Measurements from ENCODE around the gene ESPL1. TPM values are rescaled to one million over a fixed set of nuclear protein-coding genes. Genes with fewer than 3 reads are reported as not detected.

Gene ESPL1
- total RNA-seq, 1 experiment from 2014 or later = 22.1 TPM

DNA sequence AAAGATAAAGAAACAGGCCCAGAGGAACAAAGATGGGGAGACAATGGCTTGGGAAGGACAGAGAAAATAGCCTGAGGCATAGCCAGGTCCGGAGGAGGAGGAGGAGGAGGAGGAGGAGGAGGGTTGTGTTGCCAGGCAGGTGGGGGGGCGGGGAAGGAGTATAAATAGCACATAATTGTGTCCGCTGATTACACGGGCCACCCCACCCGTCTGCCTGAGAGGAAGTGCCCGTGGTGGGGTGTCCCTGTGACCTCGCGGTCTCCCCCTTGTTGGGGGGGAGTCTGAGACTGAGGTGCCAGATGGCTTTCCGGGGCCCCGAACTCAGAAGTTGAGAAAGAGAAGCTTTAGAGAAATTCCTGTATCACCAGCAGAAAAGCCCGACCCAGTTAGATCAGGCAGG lies 69.9 kb downstream of the ESPL1 start:
- DNase-seq = no peak
- H3K36me3 ChIP-seq = no peaks in the 10 kb centered on the region
- H3K9me3 ChIP-seq = no peaks in the 10 kb centered on the region
- no peak overlapping the region for H3K4me3 ChIP-seq
- peaks cover 2% of the 10 kb centered on the region; the same call in 1 of the 2 replicates for H3K27me3 ChIP-seq

DNA sequence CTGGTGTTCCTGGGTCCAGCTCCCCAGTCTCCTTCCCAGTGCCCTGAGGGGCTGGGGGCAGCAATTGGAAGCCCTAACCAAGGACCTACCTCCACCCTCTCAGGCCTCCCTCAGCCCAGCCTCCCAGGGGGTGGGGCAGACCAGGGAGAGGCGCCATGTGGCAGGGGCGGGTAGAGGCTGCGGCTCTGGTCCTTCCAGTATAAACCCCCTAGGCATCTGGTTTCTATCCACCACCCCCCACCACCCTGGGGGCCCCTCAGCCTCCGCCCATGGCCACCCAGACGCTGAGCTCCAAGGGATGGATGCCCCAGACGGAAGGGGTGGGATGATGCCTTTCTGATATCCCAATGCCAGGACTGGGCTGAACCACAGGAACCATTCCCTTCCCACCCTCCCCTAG lies 70.8 kb downstream of the ESPL1 start:
- no peak for DNase-seq
- Histone ChIP-seq H3K4me3 (no peak overlapping the region), H3K27me3 (peaks cover 2% of the 10 kb centered on the region; the same call in 1 of the 2 replicates), H3K36me3 (no peaks in the 10 kb centered on the region), H3K9me3 (no peaks in the 10 kb centered on the region)

DNA sequence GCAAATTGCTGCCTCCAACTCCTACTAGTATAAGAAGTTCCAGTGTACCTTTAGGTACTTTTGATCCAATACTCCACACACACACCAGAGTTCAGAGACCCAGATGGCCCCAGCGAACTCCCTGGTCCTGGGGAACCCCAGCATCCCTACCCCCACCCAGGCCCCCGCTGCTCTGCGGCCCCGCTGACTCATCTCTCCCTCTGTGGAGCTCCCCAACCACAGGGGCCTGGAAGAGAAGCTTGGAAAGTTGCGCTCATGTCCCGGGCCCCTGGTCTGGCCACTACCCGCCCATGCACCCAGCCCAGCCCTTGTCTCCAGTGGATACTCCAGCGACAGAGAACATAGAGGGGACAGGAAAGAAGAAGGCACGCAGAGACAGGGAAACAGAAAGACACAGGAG lies 72.3 kb downstream of the ESPL1 start:
- H3K36me3 ChIP-seq = no peaks in the 10 kb centered on the region
- H3K4me3 ChIP-seq = no peak overlapping the region
- H3K27me3 ChIP-seq = peaks cover 2% of the 10 kb centered on the region; the same call in 1 of the 2 replicates
- no peaks in the 10 kb centered on the region for H3K9me3 ChIP-seq
- DNase-seq = no peak

Other genes with a start within 250 kb of the ESPL1 start
- gene TNS2, start 218.2 kb upstream of the ESPL1 start, total RNA-seq (2014; rRNA removed; shearing (Covaris generic); ENCODE audit: low replicate concordance) = 10.8 and 12.4 TPM in 2 replicates
- gene SPRYD3, start 188.9 kb upstream of the ESPL1 start, total RNA-seq (2014; rRNA removed; shearing (Covaris generic); ENCODE audit: low replicate concordance) = 22.1 and 23.9 TPM in 2 replicates
- 37.5 and 66.3 TPM in 2 replicates for gene IGFBP6, start 170.6 kb upstream of the ESPL1 start, total RNA-seq (2014; rRNA removed; shearing (Covaris generic); ENCODE audit: low replicate concordance)
- gene SOAT2, start 164.8 kb upstream of the ESPL1 start, total RNA-seq (2014; rRNA removed; shearing (Covaris generic); ENCODE audit: low replicate concordance) = not detected in 2 replicates
- gene ZNF740, start 87.6 kb upstream of the ESPL1 start, total RNA-seq (2014; rRNA removed; shearing (Covaris generic); ENCODE audit: low replicate concordance) = 14.7 and 22.2 TPM in 2 replicates
- gene CSAD, start 87.4 kb upstream of the ESPL1 start, total RNA-seq (2014; rRNA removed; shearing (Covaris generic); ENCODE audit: low replicate concordance) = 1.2 and 7.1 TPM in 2 replicates
- gene ITGB7, start 61.0 kb upstream of the ESPL1 start, total RNA-seq (2014; rRNA removed; shearing (Covaris generic); ENCODE audit: low replicate concordance) = 1.6 TPM in 1 of 2 replicates, not detected in the other
- gene RARG, start 36.1 kb upstream of the ESPL1 start, total RNA-seq (2014; rRNA removed; shearing (Covaris generic); ENCODE audit: low replicate concordance) = 30.8 and 40.7 TPM in 2 replicates
- gene PFDN5, start 27.2 kb downstream of the ESPL1 start, total RNA-seq (2014; rRNA removed; shearing (Covaris generic); ENCODE audit: low replicate concordance) = 412 and 629 TPM in 2 replicates
- 30.8 and 42.8 TPM in 2 replicates for gene MYG1, start 31.4 kb downstream of the ESPL1 start, total RNA-seq (2014; rRNA removed; shearing (Covaris generic); ENCODE audit: low replicate concordance)
- 75.6 and 114 TPM in 2 replicates for gene AAAS, start 53.3 kb downstream of the ESPL1 start, total RNA-seq (2014; rRNA removed; shearing (Covaris generic); ENCODE audit: low replicate concordance)
- not detected in 2 replicates for gene SP7, start 68.1 kb downstream of the ESPL1 start, total RNA-seq (2014; rRNA removed; shearing (Covaris generic); ENCODE audit: low replicate concordance)
- gene SP1, start 111.9 kb downstream of the ESPL1 start, total RNA-seq (2014; rRNA removed; shearing (Covaris generic); ENCODE audit: low replicate concordance) = 22.3 and 26.3 TPM in 2 replicates
- gene AMHR2, start 155.6 kb downstream of the ESPL1 start, total RNA-seq (2014; rRNA removed; shearing (Covaris generic); ENCODE audit: low replicate concordance) = not detected in 2 replicates
- 41.0 and 60.4 TPM in 2 replicates for gene PRR13, start 173.4 kb downstream of the ESPL1 start, total RNA-seq (2014; rRNA removed; shearing (Covaris generic); ENCODE audit: low replicate concordance)
- 217 and 279 TPM in 2 replicates for gene PCBP2, start 183.8 kb downstream of the ESPL1 start, total RNA-seq (2014; rRNA removed; shearing (Covaris generic); ENCODE audit: low replicate concordance)
- 5.7 and 15.0 TPM in 2 replicates for gene MAP3K12, start 231.2 kb downstream of the ESPL1 start, total RNA-seq (2014; rRNA removed; shearing (Covaris generic); ENCODE audit: low replicate concordance)
- 51.7 and 66.1 TPM in 2 replicates for gene TARBP2, start 233.0 kb downstream of the ESPL1 start, total RNA-seq (2014; rRNA removed; shearing (Covaris generic); ENCODE audit: low replicate concordance)
- not detected in 2 replicates for gene NPFF, start 239.2 kb downstream of the ESPL1 start, total RNA-seq (2014; rRNA removed; shearing (Covaris generic); ENCODE audit: low replicate concordance)

Measured in MG63 (cell line).